HepG2 (cell line): Measurements from ENCODE around the gene ZNF653. TPM values are rescaled to one million over a fixed set of nuclear protein-coding genes. Genes with fewer than 3 reads are reported as not detected.

ENCODE experiments used
- ARNTL ChIP-seq: sonication (generic); formaldehyde crosslinking; IDR thresholded peaks from 2 replicates; pipeline ENCODE4 v1.4.0; 2020; ENCODE audit warnings: mild to moderate bottlenecking, missing genetic modification reagents
- ATF3 ChIP-seq: sonication (generic); formaldehyde crosslinking; IDR thresholded peaks from 2 replicates; pipeline ENCODE4 v1.4.0; 2020; ENCODE audit warnings: missing genetic modification reagents
- CENPT ChIP-seq: sonication (generic); formaldehyde crosslinking; IDR thresholded peaks from 2 replicates; pipeline ENCODE4 v1.8.0; 2022; ENCODE audit warnings: low read depth, mild to moderate bottlenecking, moderate library complexity, missing genetic modification reagents
- CREM ChIP-seq, 2 experiments: sonication (generic) in 1 of 2; formaldehyde crosslinking in 1 of 2; IDR thresholded peaks; 2 replicates each; pipeline versions ENCODE4 v1.4.0 to v1.6.1; 2016 to 2020; ENCODE audit warnings: antibody characterized with exemption in 1 of 2, mild to moderate bottlenecking in 1 of 2, missing genetic modification reagents in 1 of 2
- HNRNPL ChIP-seq: fragments of 200-400 bp; formaldehyde crosslinking; IDR thresholded peaks from 2 replicates; pipeline ENCODE4 v1.6.1; 2017; ENCODE audit warnings: mild to moderate bottlenecking, low read depth, low read length
- MLX ChIP-seq: IDR thresholded peaks from 2 replicates; pipeline ENCODE4 v1.6.1; 2016
- NR2F2 ChIP-seq: IDR thresholded peaks from 2 replicates; pipeline ENCODE4 v1.6.1; 2012; ENCODE audit warnings: low read depth, inconsistent platforms, borderline replicate concordance
- NR2F6 ChIP-seq, 2 experiments: IDR thresholded peaks; 2 replicates each; pipeline ENCODE4 v1.6.1; 2016; ENCODE audit warnings: antibody characterized with exemption in 1 of 2, mild to moderate bottlenecking in 1 of 2
- POLR2AphosphoS2 ChIP-seq: IDR thresholded peaks from 2 replicates; pipeline ENCODE4 v1.6.1; 2011; ENCODE audit warnings: low read depth, low read length, improper control_type of control experiment
- RAD51 ChIP-seq: fragments of 450-650 bp; IDR thresholded peaks from 2 replicates; pipeline ENCODE4 v1.6.1; 2016; ENCODE audit warnings: borderline replicate concordance
- REXO4 ChIP-seq: sonication (generic); formaldehyde crosslinking; IDR thresholded peaks from 2 replicates; pipeline ENCODE4 v1.8.0; 2022; ENCODE audit warnings: missing genetic modification reagents, mild to moderate bottlenecking, borderline replicate concordance
- SOX6 ChIP-seq, 2 experiments: fragments of 450-650 bp in 1 of 2; sonication (generic) in 1 of 2; formaldehyde crosslinking in 1 of 2; IDR thresholded peaks; 2 replicates each; pipeline versions ENCODE4 v1.4.0 to v1.6.1; 2017 to 2020; ENCODE audit warnings: antibody characterized with exemption in 1 of 2, mild to moderate bottlenecking in 1 of 2, missing genetic modification reagents in 1 of 2
- SRSF1 ChIP-seq: fragments of 200-400 bp; formaldehyde crosslinking; optimal IDR thresholded peaks from 2 replicates; pipeline ENCODE3; 2017; ENCODE audit warnings: mild to moderate bottlenecking, low read depth, low read length, moderate library complexity
- TAF15 ChIP-seq: fragments of 200-400 bp; formaldehyde crosslinking; IDR thresholded peaks from one replicate; pipeline ENCODE4 v1.6.1; 2018; ENCODE audit warnings: mild to moderate bottlenecking, low read depth, low read length; ENCODE audit not compliant: poor library complexity, severe bottlenecking
- ZNF121 ChIP-seq: sonication (generic); formaldehyde crosslinking; IDR thresholded peaks from 2 replicates; pipeline ENCODE4 v1.5.0; 2020; ENCODE audit warnings: mild to moderate bottlenecking, missing genetic modification reagents
- ZNF280B ChIP-seq: sonication (generic); formaldehyde crosslinking; IDR thresholded peaks from 2 replicates; pipeline ENCODE4 v1.5.0; 2020; ENCODE audit warnings: missing genetic modification reagents, mild to moderate bottlenecking, borderline replicate concordance
- ZNF562 ChIP-seq: sonication (generic); formaldehyde crosslinking; IDR thresholded peaks from 2 replicates; pipeline ENCODE4 v1.8.0; 2022; ENCODE audit warnings: missing genetic modification reagents, borderline replicate concordance
- ZNF687 ChIP-seq: sonication (generic); formaldehyde crosslinking; IDR thresholded peaks from 2 replicates; pipeline ENCODE4 v1.5.1; 2020; ENCODE audit warnings: mild to moderate bottlenecking, missing genetic modification reagents, moderate library complexity
- ZNF709 ChIP-seq: sonication (generic); formaldehyde crosslinking; IDR thresholded peaks from 2 replicates; pipeline ENCODE4 v1.5.0; 2020; ENCODE audit warnings: mild to moderate bottlenecking, missing genetic modification reagents
- ZNF724P ChIP-seq: sonication (generic); formaldehyde crosslinking; IDR thresholded peaks from 2 replicates; pipeline ENCODE4 v1.8.0; 2022; ENCODE audit warnings: missing genetic modification reagents, borderline replicate concordance
- polyA plus RNA-seq, 8 experiments: library from polyadenylated mRNA; depleted of rRNA in 3 of 8; stranded (reverse) in 7 of 8; unstranded in 1 of 8; fragments of >200 nt; fragmentation: Illumina TruSeq in 4 of 8; extraction: Trizol in 4 of 8; gene quantifications; 2 replicates each; pipeline versions ENCODE4 v1.2.1 to v1.2.3, GENCODE V29; 2011 to 2016; ENCODE audit warnings: low read depth in 4 of 8, missing spikeins in 1 of 8, mixed read lengths in 1 of 8; ENCODE audit not compliant: insufficient read depth in 1 of 8
- total RNA-seq, 5 experiments: library from RNA; depleted of rRNA; stranded (reverse); fragments of >200 nt; fragmentation: Illumina TruSeq; extraction: Trizol; gene quantifications; 2 replicates each; pipeline ENCODE4 v1.2.3, GENCODE V29; 2016; ENCODE audit warnings: low read depth in 1 of 5

The ZNF653 gene
- total and polyA plus RNA-seq, 2 of the 13 experiments (the other 11 are each of a cell fraction or from before 2014, with no cell fraction given): 4.7 to 7.1 TPM

- no peak for TF ChIP-seq NR2F6 (IDR thresholded peaks at IDR 0.05)
- TF ChIP-seq NR2F6 (CRISPR knock-in tag; IDR thresholded peaks at IDR 0.05): no peak
- no peak; the same call in 1 of the 2 replicates for TF ChIP-seq CREM (IDR thresholded peaks at IDR 0.05)
- no peak for TF ChIP-seq CREM (CRISPR knock-in tag; IDR thresholded peaks at IDR 0.05)
- TF ChIP-seq MLX (CRISPR knock-in tag): no peak
- TF ChIP-seq POLR2AphosphoS2: no peak
- TF ChIP-seq ARNTL (CRISPR knock-in tag): no peak
- TF ChIP-seq ZNF709: no peak
- TF ChIP-seq SRSF1: no peak
- no peak for TF ChIP-seq ZNF562
- TF ChIP-seq RAD51: no peak
- no peak for TF ChIP-seq CENPT (CRISPR knock-in tag)
- no peak for TF ChIP-seq REXO4
- TF ChIP-seq ZNF121 (CRISPR knock-in tag): no peak
- TF ChIP-seq HNRNPL: no peak
- no peak for TF ChIP-seq NR2F2
- no peak for TF ChIP-seq ZNF724P
- TF ChIP-seq ZNF687 (CRISPR knock-in tag): peak; percentile 70
- TF ChIP-seq ATF3 (CRISPR knock-in tag): peak; percentile 88
- no peak for TF ChIP-seq ZNF280B (CRISPR knock-in tag)
- no peak for TF ChIP-seq SOX6 (IDR thresholded peaks at IDR 0.05)
- TF ChIP-seq SOX6 (CRISPR knock-in tag; IDR thresholded peaks at IDR 0.05): no peak
- TF ChIP-seq TAF15: peak; percentile 54
These were observed 30.4 kb upstream of the ZNF653 start (continued) for GRCh38 chr19:11535792-11536595.
